HG03196 (cell line): ENCODE results near the gene N4BP3.
A peak's percentile ranks its signal among the peaks of the same experiment; 100 is the strongest.
"Not testable (repeated sequence)": the region's sequence is repeated elsewhere in the genome, so short reads cannot be mapped to it uniquely, and the experiment has no call there.

Source experiments
- ATAC-seq: cut with Tn5 transposase; IDR thresholded peaks from one replicate; pipeline ENCODE4 v1.9.1; 2021; ENCODE audit not compliant: unreplicated experiment

The N4BP3 gene

GRCh38 chr5:178113141-178113787 is at the start of gene N4BP3:
Gene N4BP3, plus strand, starts transcription at chr5:178113532. Its CDS starts 6,052 bp downstream, at chr5:178119584.
- ATAC-seq = peak; percentile 40

- ATAC-seq = no peak
These were observed 45.6 kb upstream of the N4BP3 start for GRCh38 chr5:178067755-178068154.

GRCh38 chr5:178068293-178068692 is 45.0 kb upstream of the N4BP3 start:
- ATAC-seq = no peak

GRCh38 chr5:178069909-178070308 is 43.4 kb upstream of the N4BP3 start:
- ATAC-seq = no peak

- ATAC-seq = no peak
These were observed 42.2 kb upstream of the N4BP3 start for GRCh38 chr5:178071108-178071507.

- ATAC-seq = no peak
These were observed 40.6 kb upstream of the N4BP3 start for GRCh38 chr5:178072749-178073148.

- ATAC-seq = no peak
These were observed 38.9 kb upstream of the N4BP3 start for GRCh38 chr5:178074266-178074952.

GRCh38 chr5:178076965-178077364 is 36.4 kb upstream of the N4BP3 start:
- ATAC-seq = not testable (repeated sequence)

GRCh38 chr5:178077751-178078150 is 35.6 kb upstream of the N4BP3 start:
- no peak for ATAC-seq

GRCh38 chr5:178078197-178079010 is 34.9 kb upstream of the N4BP3 start:
- no peak for ATAC-seq

- ATAC-seq = no peak
These were observed 33.3 kb upstream of the N4BP3 start for GRCh38 chr5:178080056-178080455.

GRCh38 chr5:178080618-178081410 is 32.5 kb upstream of the N4BP3 start:
- ATAC-seq = no peak

GRCh38 chr5:178081571-178082243 is 31.6 kb upstream of the N4BP3 start:
- no peak for ATAC-seq

GRCh38 chr5:178083922-178084321 is 29.4 kb upstream of the N4BP3 start:
- no peak for ATAC-seq

GRCh38 chr5:178085316-178085715 is 28.0 kb upstream of the N4BP3 start:
- no peak for ATAC-seq

- ATAC-seq = no peak
These were observed 27.1 kb upstream of the N4BP3 start for GRCh38 chr5:178086266-178086665.

GRCh38 chr5:178087199-178087598 is 26.1 kb upstream of the N4BP3 start:
- ATAC-seq = not testable (repeated sequence)

GRCh38 chr5:178090856-178091255 is 22.5 kb upstream of the N4BP3 start:
- ATAC-seq = no peak

GRCh38 chr5:178093134-178093533 is 20.2 kb upstream of the N4BP3 start:
- no peak for ATAC-seq

GRCh38 chr5:178094345-178094744 is 19.0 kb upstream of the N4BP3 start:
- ATAC-seq = no peak
